ENCODE results near the gene BCL2. TPM values are rescaled to one million over a fixed set of nuclear protein-coding genes. Genes with fewer than 3 reads are reported as not detected.

BCL2 gene
- total and polyA plus RNA-seq, 4 experiments from 2014 or later, result 28.5 to 50.4 (median 41.8) TPM

- Histone ChIP-seq H3K27me3 (ENCODE audit: insufficient read depth, low read length) (no peaks in the 10 kb centered on the region), H3K9me3 (ENCODE audit: control insufficient read depth in 1 of 2, low read length in 2 of 2) (no peaks in the 10 kb centered on the region), H3K36me3 (ENCODE audit: insufficient read depth, low read length) (no peaks in the 10 kb centered on the region), H3K27ac (ENCODE audit: low read depth, low read length) (no peak overlapping the region), H3K4me1 (ENCODE audit: insufficient read depth, low read length) (peaks cover 32% of the 10 kb centered on the region), H3K4me3 (ENCODE audit: low read length in 2 of 2) (no peak overlapping the region)
- Mint-ChIP-seq H3K4me1 (peaks cover 47 to 72% (median 56%) of the 10 kb centered on the region in 4 donors), H3K4me3 (no peak overlapping the region), H3K9me3 (peaks cover 0 to 2% (median 0%) of the 10 kb centered on the region in 8 donors), H3K36me3 (peaks cover 30 to 51% of the 10 kb centered on the region in 2 donors), H3K27me3 (no peaks in the 10 kb centered on the region), H3K27ac (no peak overlapping the region)
- no peak for DNase-seq
- ChIA-PET POLR2A (ENCODE audit: partially characterized antibody) (no interaction called here), CTCF (ENCODE audit: partially characterized antibody) (no interaction called here)
- intact Hi-C loops (cut with micrococcal nuclease), result no loop called here
These were observed 71.6 kb downstream of the BCL2 start for GRCh38 chr18:63247926-63248325.

DNA sequence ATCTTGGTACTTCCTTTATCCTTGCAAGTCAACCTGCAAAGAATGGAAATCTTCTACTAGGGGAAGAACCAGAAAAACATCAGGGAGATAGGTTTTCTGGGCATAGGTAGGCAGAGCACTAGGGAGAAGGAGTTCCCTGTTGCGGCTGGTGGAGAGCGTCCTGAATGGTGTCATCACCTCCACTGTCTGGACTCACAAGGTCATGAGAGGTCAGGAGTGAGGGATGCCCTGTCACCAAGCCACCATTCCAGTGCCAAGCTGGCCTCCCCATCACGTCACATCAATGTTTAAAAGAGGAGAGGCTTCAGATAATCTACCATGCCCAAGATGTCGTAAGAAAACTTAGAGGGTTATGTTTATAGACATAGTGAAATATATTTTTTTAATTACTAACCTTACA lies 72.1 kb downstream of the BCL2 start:
- Histone ChIP-seq H3K36me3 (ENCODE audit: insufficient read depth, low read length) (no peaks in the 10 kb centered on the region), H3K4me1 (ENCODE audit: insufficient read depth, low read length) (peaks cover 28% of the 10 kb centered on the region), H3K27ac (ENCODE audit: low read depth, low read length) (no peak overlapping the region), H3K4me3 (ENCODE audit: low read length in 2 of 2) (no peak overlapping the region), H3K27me3 (ENCODE audit: insufficient read depth, low read length) (no peaks in the 10 kb centered on the region), H3K9me3 (ENCODE audit: control insufficient read depth in 1 of 2, low read length in 2 of 2) (no peaks in the 10 kb centered on the region)
- ChIA-PET CTCF (ENCODE audit: partially characterized antibody) (no interaction called here), POLR2A (ENCODE audit: partially characterized antibody) (no interaction called here)
- Mint-ChIP-seq H3K27ac (no peak overlapping the region), H3K27me3 (no peaks in the 10 kb centered on the region), H3K4me1 (peaks cover 49 to 70% (median 57%) of the 10 kb centered on the region in 4 donors), H3K36me3 (peaks cover 32 to 48% of the 10 kb centered on the region in 2 donors), H3K4me3 (no peak overlapping the region), H3K9me3 (peaks cover 0 to under 1% (median 0%) of the 10 kb centered on the region in 8 donors)
- intact Hi-C loops (cut with micrococcal nuclease), result no loop called here
- DNase-seq, result no peak

DNA sequence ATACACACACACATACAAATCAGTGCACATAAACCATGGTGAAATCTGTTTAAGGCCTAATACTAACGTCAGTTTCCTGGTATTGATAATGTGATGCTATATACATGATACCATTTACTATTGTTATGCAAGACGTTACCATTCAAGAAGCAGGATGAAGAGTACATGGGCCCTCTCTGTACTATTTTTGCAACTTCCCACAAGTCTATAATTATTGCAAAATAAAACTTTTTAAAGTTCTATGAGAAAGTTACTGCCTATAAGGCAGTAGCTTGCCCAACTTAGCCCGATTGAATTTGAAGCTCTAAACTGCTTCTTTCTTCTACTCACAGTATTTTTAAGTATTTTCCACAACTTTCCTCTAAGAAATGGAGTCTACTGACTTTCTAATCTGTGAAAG lies 74.0 kb downstream of the BCL2 start:
- Mint-ChIP-seq H3K9me3 (no peaks in the 10 kb centered on the region), H3K36me3 (peaks cover 41 to 53% of the 10 kb centered on the region in 2 donors), H3K4me3 (no peak overlapping the region), H3K27ac (peak overlapping the region in 6 of 7 donors; percentile 5 to 74 (median 42)), H3K4me1 (peaks cover 52 to 75% (median 62%) of the 10 kb centered on the region in 4 donors), H3K27me3 (no peaks in the 10 kb centered on the region)
- Histone ChIP-seq H3K9me3 (ENCODE audit: control insufficient read depth in 1 of 2, low read length in 2 of 2) (no peaks in the 10 kb centered on the region), H3K36me3 (ENCODE audit: insufficient read depth, low read length) (no peaks in the 10 kb centered on the region), H3K4me3 (ENCODE audit: low read length in 2 of 2) (no peak overlapping the region), H3K27me3 (ENCODE audit: insufficient read depth, low read length) (no peaks in the 10 kb centered on the region), H3K27ac (ENCODE audit: low read depth, low read length) (no peak overlapping the region), H3K4me1 (ENCODE audit: insufficient read depth, low read length) (peaks cover 27% of the 10 kb centered on the region)
- no peak for DNase-seq
- POLR2A ChIA-PET (ENCODE audit: partially characterized antibody), result no interaction called here
- intact Hi-C loops (cut with micrococcal nuclease), result no loop called here
- CTCF ChIA-PET (ENCODE audit: partially characterized antibody), result no interaction called here

- H3K9me3 ChIP-seq (ENCODE audit: control insufficient read depth in 1 of 2, low read length in 2 of 2), result no peaks in the 10 kb centered on the region
- H3K27me3 ChIP-seq (ENCODE audit: insufficient read depth, low read length), result no peaks in the 10 kb centered on the region
- H3K27me3 Mint-ChIP-seq, result no peaks in the 10 kb centered on the region
- H3K4me3 Mint-ChIP-seq, result no peak overlapping the region
- peak overlapping the region in 4 of 7 donors; percentile 30 to 74 (median 53) for H3K27ac Mint-ChIP-seq
- no peaks in the 10 kb centered on the region for H3K9me3 Mint-ChIP-seq
- intact Hi-C loops (cut with micrococcal nuclease), result no loop called here
- DNase-seq, result no peak
- H3K36me3 Mint-ChIP-seq, result peaks cover 46 to 49% of the 10 kb centered on the region in 2 donors
- ChIA-PET CTCF (ENCODE audit: partially characterized antibody) (interaction anchor here (1.2 kb wide), 1 partner anchor 8 kb away, joined by 3 read pairs; no protein-coding TSS in a partner anchor), POLR2A (ENCODE audit: partially characterized antibody) (interaction anchor here (0.6 kb wide), 1 partner anchor 118 kb away, joined by 3 read pairs; no protein-coding TSS in a partner anchor)
- H3K4me1 ChIP-seq (ENCODE audit: insufficient read depth, low read length), result peaks cover 18% of the 10 kb centered on the region
- no peaks in the 10 kb centered on the region for H3K36me3 ChIP-seq (ENCODE audit: insufficient read depth, low read length)
- H3K4me3 ChIP-seq (ENCODE audit: low read length in 2 of 2), result no peak overlapping the region
- peaks cover 43 to 67% (median 56%) of the 10 kb centered on the region in 4 donors for H3K4me1 Mint-ChIP-seq
- no peak overlapping the region for H3K27ac ChIP-seq (ENCODE audit: low read depth, low read length)
These were observed 75.0 kb downstream of the BCL2 start for GRCh38 chr18:63244607-63245006.

DNA sequence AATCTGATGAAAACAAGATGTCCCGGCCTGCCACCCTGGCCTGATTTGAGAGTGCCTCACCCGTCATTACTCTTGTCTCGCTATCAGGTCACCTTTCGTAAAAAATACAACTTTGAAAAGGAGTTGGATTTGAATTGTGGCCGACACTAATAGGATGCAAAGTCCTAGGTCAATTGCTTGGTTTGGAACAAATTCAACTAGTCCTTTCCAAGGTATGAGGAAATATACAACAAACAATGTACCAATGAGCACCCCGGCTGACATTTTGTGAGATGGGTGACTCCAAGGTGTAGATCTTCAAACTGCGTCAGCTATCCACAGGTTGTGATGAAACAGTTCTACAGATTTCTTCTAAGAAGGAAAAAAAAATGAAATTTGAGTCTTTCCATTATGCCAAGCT lies 77.8 kb downstream of the BCL2 start:
- DNase-seq, result no peak
- Histone ChIP-seq H3K27ac (ENCODE audit: low read depth, low read length) (no peak overlapping the region), H3K27me3 (ENCODE audit: insufficient read depth, low read length) (no peaks in the 10 kb centered on the region), H3K36me3 (ENCODE audit: insufficient read depth, low read length) (no peaks in the 10 kb centered on the region), H3K4me3 (ENCODE audit: low read length in 2 of 2) (no peak overlapping the region), H3K9me3 (ENCODE audit: control insufficient read depth in 1 of 2, low read length in 2 of 2) (no peaks in the 10 kb centered on the region), H3K4me1 (ENCODE audit: insufficient read depth, low read length) (peaks cover 10% of the 10 kb centered on the region)
- H3K27ac Mint-ChIP-seq, result peak overlapping the region in 6 of 7 donors; percentile 28 to 70 (median 47)
- intact Hi-C loops (cut with micrococcal nuclease), result no loop called here
- H3K36me3 Mint-ChIP-seq, result peaks cover 54 to 59% of the 10 kb centered on the region in 2 donors
- peaks cover 35 to 63% (median 52%) of the 10 kb centered on the region in 4 donors for H3K4me1 Mint-ChIP-seq
- POLR2A ChIA-PET (ENCODE audit: partially characterized antibody), result no interaction called here
- H3K27me3 Mint-ChIP-seq, result no peaks in the 10 kb centered on the region
- CTCF ChIA-PET (ENCODE audit: partially characterized antibody), result no interaction called here
- no peak overlapping the region for H3K4me3 Mint-ChIP-seq
- H3K9me3 Mint-ChIP-seq, result peaks cover 0 to 3% (median 0%) of the 10 kb centered on the region in 8 donors

DNA sequence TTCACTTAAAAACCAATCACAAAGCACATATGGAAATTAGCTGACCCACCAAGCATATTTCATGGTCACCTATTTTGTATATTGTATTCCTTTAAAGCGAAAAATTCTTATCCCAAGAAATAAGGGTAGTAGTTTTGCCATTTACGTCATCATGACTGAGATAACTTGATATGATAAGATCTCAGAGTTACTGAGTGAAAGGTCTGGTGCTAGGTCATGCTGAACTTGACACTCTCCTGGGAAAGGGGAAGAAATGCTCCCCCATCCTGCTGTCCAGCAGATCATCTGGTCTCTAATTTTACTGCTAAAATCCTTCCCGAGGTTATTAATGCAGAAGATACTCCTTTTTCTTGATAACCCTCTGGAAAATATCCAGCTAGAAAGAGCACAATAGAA lies 78.3 kb downstream of the BCL2 start:
- POLR2A ChIA-PET (ENCODE audit: partially characterized antibody), result interaction anchor here (1.0 kb wide), 1 partner anchor 13 kb away, joined by 3 read pairs; no protein-coding TSS in a partner anchor
- peaks cover 10% of the 10 kb centered on the region for H3K4me1 ChIP-seq (ENCODE audit: insufficient read depth, low read length)
- CTCF ChIA-PET (ENCODE audit: partially characterized antibody), result interaction anchor here (1.0 to 1.8 kb wide), 3 partner anchors 9 to 77 kb away, joined by 3 to 9 read pairs (median 4); no protein-coding TSS in a partner anchor
- peaks cover 57 to 61% of the 10 kb centered on the region in 2 donors for H3K36me3 Mint-ChIP-seq
- peaks cover 35 to 63% (median 50%) of the 10 kb centered on the region in 4 donors for H3K4me1 Mint-ChIP-seq
- H3K4me3 ChIP-seq (ENCODE audit: low read length in 2 of 2), result no peak overlapping the region
- H3K27me3 Mint-ChIP-seq, result no peaks in the 10 kb centered on the region
- no peak overlapping the region for H3K4me3 Mint-ChIP-seq
- peaks cover 0 to 3% (median 0%) of the 10 kb centered on the region in 8 donors for H3K9me3 Mint-ChIP-seq
- no peaks in the 10 kb centered on the region for H3K27me3 ChIP-seq (ENCODE audit: insufficient read depth, low read length)
- DNase-seq, result no peak
- H3K9me3 ChIP-seq (ENCODE audit: control insufficient read depth in 1 of 2, low read length in 2 of 2), result no peaks in the 10 kb centered on the region
- H3K36me3 ChIP-seq (ENCODE audit: insufficient read depth, low read length), result no peaks in the 10 kb centered on the region
- peak overlapping the region; percentile 11 to 70 (median 42) for H3K27ac Mint-ChIP-seq
- intact Hi-C loops (cut with micrococcal nuclease), result no loop called here
- no peak overlapping the region for H3K27ac ChIP-seq (ENCODE audit: low read depth, low read length)

GRCh38 chr18:63240531-63241316 lies 78.8 kb downstream of the BCL2 start:
- Histone ChIP-seq H3K27ac (ENCODE audit: low read depth, low read length) (no peak overlapping the region), H3K4me1 (ENCODE audit: insufficient read depth, low read length) (peaks cover 5% of the 10 kb centered on the region), H3K9me3 (ENCODE audit: control insufficient read depth in 1 of 2, low read length in 2 of 2) (no peaks in the 10 kb centered on the region), H3K36me3 (ENCODE audit: insufficient read depth, low read length) (no peaks in the 10 kb centered on the region), H3K27me3 (ENCODE audit: insufficient read depth, low read length) (no peaks in the 10 kb centered on the region), H3K4me3 (ENCODE audit: low read length in 2 of 2) (no peak overlapping the region)
- Mint-ChIP-seq H3K36me3 (peaks cover 60% of the 10 kb centered on the region in 2 donors), H3K9me3 (peaks cover 0 to 5% (median 0%) of the 10 kb centered on the region in 8 donors), H3K27me3 (no peaks in the 10 kb centered on the region), H3K4me1 (peaks cover 38 to 63% (median 52%) of the 10 kb centered on the region in 4 donors), H3K4me3 (no peak overlapping the region), H3K27ac (peak overlapping the region in 4 of 7 donors; percentile 34 to 70 (median 49))
- ChIA-PET POLR2A (ENCODE audit: partially characterized antibody) (interaction anchor here (1.0 kb wide), 1 partner anchor 13 kb away, joined by 3 read pairs; no protein-coding TSS in a partner anchor), CTCF (ENCODE audit: partially characterized antibody) (interaction anchor here (1.0 to 1.8 kb wide), 3 partner anchors 10 to 77 kb away, joined by 3 to 9 read pairs (median 4); no protein-coding TSS in a partner anchor)
- no peak for DNase-seq
- intact Hi-C loops (cut with micrococcal nuclease), result no loop called here

Data from CD4-positive, alpha-beta memory T cell (primary cell).